PC-9 (cell line): ENCODE data around the gene RFC2.

Experiments used
- CTCF ChIP-seq: fragments of 200-600 bp; sonication (generic); conservative IDR thresholded peaks from 2 replicates; pipeline ENCODE4 v1.6.1; 2017; ENCODE audit warnings: mixed run types, antibody characterized with exemption, mild to moderate bottlenecking, moderate library complexity
- EZH2 ChIP-seq: fragments of 200-600 bp; sonication (generic); IDR thresholded peaks from 2 replicates; pipeline ENCODE4 v1.8.0; 2017; ENCODE audit warnings: antibody characterized with exemption, low read depth

- TF ChIP-seq CTCF (no peak), EZH2 (no peak)
These were observed 60.3 kb downstream of the RFC2 start for GRCh38 chr7:74193913-74194312.
